MM.1S (cell line): ENCODE results near the gene RAD21L1.

ENCODE experiments used
- DNase-seq: peaks from one replicate; pipeline ENCODE4 v3.0.0-alpha.2; 2015
- H2AFZ ChIP-seq: fragments of 300-600 bp; sonication (generic); 2 replicates; pipeline ENCODE4 v1.6.0; 2016; ENCODE audit warnings: antibody characterized with exemption, low read length
- H3F3A ChIP-seq: fragments of 300-600 bp; sonication (generic); 2 replicates; pipeline ENCODE4 v1.6.1; 2016; ENCODE audit warnings: mild to moderate bottlenecking, antibody characterized with exemption, low read length, moderate library complexity, mixed read lengths; ENCODE audit not compliant: insufficient read depth
- H3K27ac ChIP-seq: fragments of 300-600 bp; sonication (generic); 2 replicates; pipeline ENCODE4 v1.5.1; 2016; ENCODE audit warnings: mild to moderate bottlenecking, low read length
- H3K27me3 ChIP-seq: fragments of 300-600 bp; sonication (generic); replicated peaks from 2 replicates; pipeline ENCODE4 v1.6.0; 2016; ENCODE audit warnings: low read length; ENCODE audit not compliant: insufficient read depth
- H3K36me3 ChIP-seq: fragments of 300-600 bp; sonication (generic); replicated peaks from 2 replicates; pipeline ENCODE4 v1.6.1; 2016; ENCODE audit warnings: mild to moderate bottlenecking, low read length, mixed read lengths; ENCODE audit not compliant: insufficient read depth
- H3K4me1 ChIP-seq: fragments of 300-600 bp; sonication (generic); 2 replicates; pipeline ENCODE4 v1.6.1; 2016; ENCODE audit warnings: low read length, mixed read lengths
- H3K4me2 ChIP-seq: fragments of 300-600 bp; sonication (generic); 2 replicates; pipeline ENCODE4 v1.6.0; 2016; ENCODE audit warnings: low read depth, low read length
- H3K4me3 ChIP-seq: fragments of 300-600 bp; sonication (generic); 2 replicates; pipeline ENCODE4 v1.5.1; 2016; ENCODE audit warnings: low read length, mixed read lengths
- H3K79me2 ChIP-seq: fragments of 300-600 bp; sonication (generic); 2 replicates; pipeline ENCODE4 v1.6.1; 2016; ENCODE audit warnings: mixed run types, low read length, mixed read lengths
- H3K9ac ChIP-seq: fragments of 300-600 bp; sonication (generic); 2 replicates; pipeline ENCODE4 v1.6.1; 2016; ENCODE audit warnings: low read length, mixed read lengths
- H3K9me2 ChIP-seq: fragments of 300-600 bp; sonication (generic); replicated peaks from 2 replicates; pipeline ENCODE4 v1.6.1; 2016; ENCODE audit warnings: mild to moderate bottlenecking, low read length, mixed read lengths; ENCODE audit not compliant: insufficient read depth
- H3K9me3 ChIP-seq: fragments of 300-600 bp; sonication (generic); replicated peaks from 2 replicates; pipeline ENCODE4 v1.6.1; 2016; ENCODE audit warnings: mild to moderate bottlenecking, low read length, mixed read lengths; ENCODE audit not compliant: insufficient read depth
- H4K20me1 ChIP-seq: fragments of 300-600 bp; sonication (generic); 2 replicates; pipeline ENCODE4 v1.6.1; 2016; ENCODE audit warnings: mild to moderate bottlenecking, low read length, moderate library complexity, mixed read lengths; ENCODE audit not compliant: insufficient read depth
- EZH2 ChIP-seq: fragments of 300-600 bp; sonication (generic); optimal IDR thresholded peaks from 2 replicates; pipeline ENCODE3; 2017; ENCODE audit warnings: low read depth, mild to moderate bottlenecking, antibody characterized with exemption, low read length, mixed read lengths
- EZH2phosphoT487 ChIP-seq: fragments of 300-600 bp; sonication (generic); IDR thresholded peaks from 2 replicates; pipeline ENCODE4 v1.6.1; 2018; ENCODE audit warnings: antibody characterized with exemption, low read length
- TF ChIP-seq, protein P1 (sequence below): fragments of 300-600 bp; sonication (generic); IDR thresholded peaks from 2 replicates; pipeline ENCODE4 v1.5.1; 2016; ENCODE audit warnings: antibody characterized with exemption, low read length, mixed read lengths

The RAD21L1 gene

DNA sequence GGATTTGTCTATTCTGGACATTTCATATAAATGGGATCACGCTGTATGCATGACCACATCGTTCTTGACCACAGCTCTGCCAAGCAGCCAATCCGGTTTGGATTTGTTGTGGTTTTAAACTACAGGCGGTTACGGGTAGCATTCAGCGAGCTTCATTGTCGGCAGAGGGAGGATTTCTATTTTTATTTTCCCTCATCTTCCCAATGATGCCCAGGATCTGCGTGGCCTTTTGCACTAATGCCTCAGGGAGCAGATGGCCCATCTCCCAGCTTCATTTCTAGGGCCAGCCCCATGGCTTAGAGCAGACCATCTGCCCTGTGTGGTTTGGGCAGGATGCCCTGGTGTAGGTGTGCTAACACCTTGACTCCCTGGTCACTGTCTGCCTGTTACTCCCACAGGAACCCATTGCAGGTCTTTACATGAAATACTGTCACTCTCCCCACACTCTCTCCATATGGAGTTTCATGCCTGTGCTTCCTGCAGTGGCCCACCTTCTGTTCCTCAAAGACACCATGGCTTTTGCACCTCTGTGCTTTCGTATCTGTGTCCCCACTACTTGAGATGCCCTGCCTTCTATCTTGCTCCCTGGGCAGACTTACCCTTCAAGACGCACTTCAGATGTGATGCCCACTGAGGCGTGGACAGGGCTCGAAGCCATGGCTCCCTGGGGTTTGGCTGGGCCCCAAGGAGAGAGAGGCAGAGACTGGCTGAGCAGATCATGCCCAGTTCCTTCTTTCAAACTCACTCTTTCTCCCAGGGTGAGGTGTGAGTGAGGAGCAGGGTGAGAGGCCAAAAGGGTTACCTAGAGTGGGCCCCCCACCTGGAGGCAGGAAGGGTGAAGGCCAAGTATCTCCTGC lies 77.1 kb downstream of the RAD21L1 start:
- Histone ChIP-seq H3K9me2 (no peaks in the 10 kb centered on the region), H3K27ac (no peak overlapping the region), H3K4me2 (no peak overlapping the region), H2AFZ (no peak overlapping the region), H3K9ac (no peak overlapping the region), H4K20me1 (no peaks in the 10 kb centered on the region), H3F3A (no peaks in the 10 kb centered on the region), H3K79me2 (no peaks in the 10 kb centered on the region), H3K9me3 (no peaks in the 10 kb centered on the region), H3K4me3 (no peak overlapping the region), H3K4me1 (no peaks in the 10 kb centered on the region), H3K36me3 (no peaks in the 10 kb centered on the region), H3K27me3 (no peaks in the 10 kb centered on the region)
- no peak for DNase-seq
- TF ChIP-seq EZH2 (no peak), EZH2phosphoT487 (no peak)
- TF ChIP-seq, protein P1, sequence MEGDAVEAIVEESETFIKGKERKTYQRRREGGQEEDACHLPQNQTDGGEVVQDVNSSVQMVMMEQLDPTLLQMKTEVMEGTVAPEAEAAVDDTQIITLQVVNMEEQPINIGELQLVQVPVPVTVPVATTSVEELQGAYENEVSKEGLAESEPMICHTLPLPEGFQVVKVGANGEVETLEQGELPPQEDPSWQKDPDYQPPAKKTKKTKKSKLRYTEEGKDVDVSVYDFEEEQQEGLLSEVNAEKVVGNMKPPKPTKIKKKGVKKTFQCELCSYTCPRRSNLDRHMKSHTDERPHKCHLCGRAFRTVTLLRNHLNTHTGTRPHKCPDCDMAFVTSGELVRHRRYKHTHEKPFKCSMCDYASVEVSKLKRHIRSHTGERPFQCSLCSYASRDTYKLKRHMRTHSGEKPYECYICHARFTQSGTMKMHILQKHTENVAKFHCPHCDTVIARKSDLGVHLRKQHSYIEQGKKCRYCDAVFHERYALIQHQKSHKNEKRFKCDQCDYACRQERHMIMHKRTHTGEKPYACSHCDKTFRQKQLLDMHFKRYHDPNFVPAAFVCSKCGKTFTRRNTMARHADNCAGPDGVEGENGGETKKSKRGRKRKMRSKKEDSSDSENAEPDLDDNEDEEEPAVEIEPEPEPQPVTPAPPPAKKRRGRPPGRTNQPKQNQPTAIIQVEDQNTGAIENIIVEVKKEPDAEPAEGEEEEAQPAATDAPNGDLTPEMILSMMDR, result no peak

DNA sequence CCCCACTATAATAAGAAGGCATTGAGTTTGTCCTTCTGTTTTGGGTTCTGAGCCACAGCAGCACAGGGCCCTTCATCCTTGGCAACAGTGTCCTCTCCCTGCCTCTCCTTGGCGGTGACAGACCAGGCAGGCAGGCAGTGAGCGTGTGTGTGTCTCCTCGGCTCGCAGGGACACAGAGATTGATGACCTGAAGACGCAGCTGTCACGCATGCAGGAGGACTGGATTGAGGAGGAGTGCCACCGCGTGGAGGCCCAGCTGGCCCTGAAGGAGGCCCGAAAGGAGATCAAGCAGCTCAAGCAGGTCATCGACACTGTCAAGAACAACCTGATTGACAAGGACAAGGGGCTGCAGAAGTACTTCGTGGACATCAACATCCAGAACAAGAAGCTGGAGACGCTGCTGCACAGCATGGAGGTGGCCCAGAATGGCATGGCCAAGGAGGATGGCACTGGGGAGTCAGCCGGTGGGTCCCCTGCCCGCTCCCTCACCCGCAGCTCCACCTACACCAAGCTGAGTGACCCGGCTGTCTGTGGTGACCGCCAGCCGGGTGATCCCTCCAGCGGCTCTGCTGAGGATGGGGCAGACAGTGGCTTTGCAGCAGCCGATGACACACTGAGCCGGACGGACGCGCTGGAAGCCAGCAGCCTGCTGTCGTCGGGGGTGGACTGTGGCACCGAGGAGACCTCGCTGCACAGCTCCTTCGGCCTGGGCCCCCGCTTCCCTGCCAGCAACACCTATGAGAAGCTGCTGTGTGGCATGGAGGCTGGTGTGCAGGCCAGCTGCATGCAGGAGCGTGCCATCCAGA lies 79.1 kb downstream of the RAD21L1 start:
- Histone ChIP-seq H3K36me3 (no peaks in the 10 kb centered on the region), H3K9me3 (no peaks in the 10 kb centered on the region), H3K27ac (no peak overlapping the region), H3K27me3 (no peaks in the 10 kb centered on the region), H3K9ac (no peak overlapping the region), H2AFZ (no peak overlapping the region), H3K9me2 (no peaks in the 10 kb centered on the region), H3K4me3 (no peak overlapping the region), H4K20me1 (no peaks in the 10 kb centered on the region), H3F3A (no peaks in the 10 kb centered on the region), H3K4me2 (no peak overlapping the region), H3K4me1 (peaks cover 4% of the 10 kb centered on the region), H3K79me2 (no peaks in the 10 kb centered on the region)
- DNase-seq, result no peak
- TF ChIP-seq EZH2phosphoT487 (no peak), EZH2 (no peak)
- TF ChIP-seq, protein P1, result no peak
